ENCODE results near the gene OSGIN1. TPM values are rescaled to one million over a fixed set of nuclear protein-coding genes. Genes with fewer than 3 reads are reported as not detected.
A peak's percentile ranks its signal among the peaks of the same experiment; 100 is the strongest.

OSGIN1 gene, protein sequence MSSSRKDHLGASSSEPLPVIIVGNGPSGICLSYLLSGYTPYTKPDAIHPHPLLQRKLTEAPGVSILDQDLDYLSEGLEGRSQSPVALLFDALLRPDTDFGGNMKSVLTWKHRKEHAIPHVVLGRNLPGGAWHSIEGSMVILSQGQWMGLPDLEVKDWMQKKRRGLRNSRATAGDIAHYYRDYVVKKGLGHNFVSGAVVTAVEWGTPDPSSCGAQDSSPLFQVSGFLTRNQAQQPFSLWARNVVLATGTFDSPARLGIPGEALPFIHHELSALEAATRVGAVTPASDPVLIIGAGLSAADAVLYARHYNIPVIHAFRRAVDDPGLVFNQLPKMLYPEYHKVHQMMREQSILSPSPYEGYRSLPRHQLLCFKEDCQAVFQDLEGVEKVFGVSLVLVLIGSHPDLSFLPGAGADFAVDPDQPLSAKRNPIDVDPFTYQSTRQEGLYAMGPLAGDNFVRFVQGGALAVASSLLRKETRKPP
- total RNA-seq (2014; rRNA removed; shearing (Covaris generic)), result 1.7 and 6.4 TPM in 2 replicates

GRCh38 chr16:83952940-83953795, at the start of gene OSGIN1:
OSGIN1 (plus strand) TSS chr16:83953240; CDS start chr16:83957672, 4,432 bp downstream.
- peak within 1 kb of the TSS; percentile 88 for H3K27ac ChIP-seq
- peaks cover 26% of the 10 kb centered on the region for H3K4me1 ChIP-seq (replicated peaks)

GRCh38 chr16:83903751-83904150, 49.3 kb upstream of the OSGIN1 start:
- Histone ChIP-seq H3K27ac (no peak overlapping the region), H3K4me1 (replicated peaks) (peaks cover 24% of the 10 kb centered on the region), H3K36me3 (peaks cover 26% of the 10 kb centered on the region), H3K27me3 (replicated peaks) (no peaks in the 10 kb centered on the region), H3K9me3 (replicated peaks) (peaks cover 3% of the 10 kb centered on the region; the same call in 1 of the 2 replicates), H3K4me3 (no peak overlapping the region)
- DNase-seq (ENCODE audit: low read depth in 1 of 2, low spot score in 2 of 2), result no peak

More at GRCh38 chr16:83952940-83953795, at the start of gene OSGIN1:
- Histone ChIP-seq H3K27me3 (replicated peaks) (no peaks in the 10 kb centered on the region), H3K36me3 (peaks cover 13% of the 10 kb centered on the region), H3K4me3 (peak within 1 kb of the TSS; percentile 59), H3K9me3 (replicated peaks) (no peaks in the 10 kb centered on the region)
- peak; percentile 94 to 97 for DNase-seq (ENCODE audit: low read depth in 1 of 2, low spot score in 2 of 2)

DNA sequence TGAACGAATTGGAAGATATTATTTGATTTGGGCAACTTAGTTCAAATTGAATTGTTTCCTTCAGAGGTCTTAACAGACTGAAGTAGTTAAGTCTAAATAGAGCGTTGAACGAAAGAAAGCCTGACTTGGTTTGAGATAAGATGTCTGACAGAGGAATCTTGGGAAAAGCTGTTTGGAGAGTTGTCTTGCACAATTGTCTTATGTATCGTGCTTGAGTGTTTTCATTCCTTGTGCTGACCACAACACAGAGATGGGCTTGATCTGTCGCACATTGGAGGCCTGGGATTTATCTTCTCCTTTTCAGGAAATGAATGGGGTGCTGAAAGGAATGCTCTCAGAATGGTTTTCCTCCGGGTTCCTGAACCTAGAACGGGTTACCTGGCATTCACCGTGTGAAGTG, 46.4 kb upstream of the OSGIN1 start:
- Histone ChIP-seq H3K36me3 (peaks cover 10% of the 10 kb centered on the region), H3K27ac (no peak overlapping the region), H3K4me1 (replicated peaks) (peaks cover under 1% of the 10 kb centered on the region), H3K27me3 (replicated peaks) (no peaks in the 10 kb centered on the region), H3K4me3 (no peak overlapping the region), H3K9me3 (replicated peaks) (no peaks in the 10 kb centered on the region)
- no peak for DNase-seq (ENCODE audit: low read depth in 1 of 2, low spot score in 2 of 2)

- H3K27me3 ChIP-seq (replicated peaks), result no peaks in the 10 kb centered on the region
- no peak overlapping the region for H3K27ac ChIP-seq
- DNase-seq (ENCODE audit: low read depth in 1 of 2, low spot score in 2 of 2), result no peak
- H3K4me1 ChIP-seq (replicated peaks), result no peaks in the 10 kb centered on the region
- no peaks in the 10 kb centered on the region for H3K9me3 ChIP-seq (replicated peaks)
- H3K4me3 ChIP-seq, result no peak overlapping the region
- H3K36me3 ChIP-seq, result peaks cover 11% of the 10 kb centered on the region
These were observed 45.9 kb upstream of the OSGIN1 start for GRCh38 chr16:83907111-83907510.

- Histone ChIP-seq H3K4me1 (replicated peaks) (no peaks in the 10 kb centered on the region), H3K36me3 (peaks cover 17% of the 10 kb centered on the region), H3K9me3 (replicated peaks) (no peaks in the 10 kb centered on the region), H3K27ac (no peak overlapping the region), H3K4me3 (no peak overlapping the region), H3K27me3 (replicated peaks) (no peaks in the 10 kb centered on the region)
- DNase-seq (ENCODE audit: low read depth in 1 of 2, low spot score in 2 of 2), result no peak
These were observed 45.3 kb upstream of the OSGIN1 start for GRCh38 chr16:83907631-83908250.

DNA sequence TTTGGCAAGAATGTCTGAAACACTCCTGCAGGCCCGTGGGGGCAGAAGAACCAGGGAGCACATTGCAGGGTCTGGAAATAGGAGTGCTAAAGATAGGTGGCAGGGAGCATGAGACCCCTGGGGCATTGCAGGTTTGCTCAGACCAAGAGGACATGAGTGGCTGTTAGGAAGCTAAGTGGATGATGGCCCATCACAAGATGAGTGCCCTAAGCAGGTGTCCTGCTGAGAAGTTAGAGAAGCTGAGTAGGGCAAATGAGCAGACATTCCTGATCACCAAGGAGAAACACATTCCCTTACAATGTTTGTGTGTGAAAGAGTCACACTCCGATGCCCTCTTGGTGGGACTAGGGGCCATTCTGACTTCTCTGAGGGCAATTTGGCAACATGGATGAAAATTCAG, 44.2 kb upstream of the OSGIN1 start:
- Histone ChIP-seq H3K27ac (no peak overlapping the region), H3K36me3 (peaks cover 18% of the 10 kb centered on the region)

GRCh38 chr16:83911290-83911689, 41.8 kb upstream of the OSGIN1 start:
- no peak for DNase-seq (ENCODE audit: low read depth in 1 of 2, low spot score in 2 of 2)
- Histone ChIP-seq H3K27me3 (replicated peaks) (no peaks in the 10 kb centered on the region), H3K9me3 (replicated peaks) (no peaks in the 10 kb centered on the region), H3K4me3 (no peak overlapping the region), H3K36me3 (peaks cover 18% of the 10 kb centered on the region), H3K4me1 (replicated peaks) (no peaks in the 10 kb centered on the region), H3K27ac (no peak overlapping the region)

More for the DNA sequence above, 44.2 kb upstream of the OSGIN1 start:
- H3K4me1 ChIP-seq (replicated peaks), result no peaks in the 10 kb centered on the region
- H3K9me3 ChIP-seq (replicated peaks), result no peaks in the 10 kb centered on the region
- no peak for DNase-seq (ENCODE audit: low read depth in 1 of 2, low spot score in 2 of 2)
- no peak overlapping the region for H3K4me3 ChIP-seq
- no peaks in the 10 kb centered on the region for H3K27me3 ChIP-seq (replicated peaks)

DNA sequence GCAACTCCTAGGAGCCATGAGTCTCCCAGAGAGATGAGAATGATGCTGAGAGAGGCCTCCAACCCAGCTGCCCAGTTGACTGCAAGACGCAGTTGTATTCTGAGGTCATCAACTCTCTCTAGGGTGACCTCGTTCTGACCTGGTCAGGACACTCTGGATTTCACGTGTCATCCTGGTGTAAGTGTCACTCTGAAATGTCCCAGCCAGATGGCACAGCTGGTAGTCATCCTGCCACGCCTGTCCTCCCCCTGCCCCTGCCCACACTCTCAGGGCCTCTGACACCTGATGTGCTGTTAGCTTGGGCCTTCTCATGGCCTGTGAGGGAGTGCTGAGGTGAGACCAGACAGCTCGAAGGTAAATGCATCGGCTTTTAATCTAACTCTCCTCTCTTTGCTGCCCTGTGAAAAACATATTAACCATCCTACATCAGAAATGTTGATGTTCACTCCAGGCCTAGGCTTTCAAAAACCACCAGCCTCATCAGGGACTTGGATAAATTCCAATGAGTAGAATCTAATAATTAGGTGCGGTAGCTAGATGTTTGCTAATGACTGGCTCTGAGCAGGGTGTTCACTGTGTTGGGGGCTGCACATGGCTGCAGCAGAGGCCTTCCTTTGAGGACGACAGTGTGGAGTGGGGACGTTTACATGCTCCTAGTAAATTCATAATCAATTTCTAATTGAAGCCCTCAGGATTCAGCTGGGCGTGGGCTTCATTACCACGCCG, 40.4 kb upstream of the OSGIN1 start:
- Histone ChIP-seq H3K27ac (no peak overlapping the region), H3K36me3 (peaks cover 16% of the 10 kb centered on the region), H3K9me3 (replicated peaks) (no peaks in the 10 kb centered on the region), H3K27me3 (replicated peaks) (no peaks in the 10 kb centered on the region), H3K4me3 (no peak overlapping the region), H3K4me1 (replicated peaks) (no peaks in the 10 kb centered on the region)
- DNase-seq (ENCODE audit: low read depth in 1 of 2, low spot score in 2 of 2), result no peak

DNA sequence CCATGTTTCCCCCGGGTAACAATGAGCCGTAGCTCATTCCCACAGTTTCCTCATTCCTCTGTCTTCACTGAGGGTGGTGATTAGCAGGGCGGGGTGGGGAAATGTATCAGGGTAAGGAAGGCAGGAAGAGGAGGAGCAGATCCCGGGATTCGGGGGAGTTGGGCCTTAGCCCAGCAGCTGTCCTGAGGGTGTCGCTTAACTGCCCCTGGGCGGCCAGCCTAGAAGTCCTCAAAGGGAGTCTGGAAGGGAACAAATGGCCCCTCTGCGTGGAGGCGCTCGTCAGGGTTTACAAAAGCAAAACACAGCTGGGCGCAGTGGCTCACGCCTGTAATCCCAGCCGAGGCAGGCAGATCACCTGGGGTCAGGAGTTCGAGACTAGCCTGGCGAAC, 39.8 kb upstream of the OSGIN1 start:
- Histone ChIP-seq H3K4me3 (no peak overlapping the region), H3K9me3 (replicated peaks) (no peaks in the 10 kb centered on the region), H3K36me3 (peaks cover 16% of the 10 kb centered on the region), H3K4me1 (replicated peaks) (no peaks in the 10 kb centered on the region), H3K27ac (no peak overlapping the region), H3K27me3 (replicated peaks) (no peaks in the 10 kb centered on the region)
- DNase-seq (ENCODE audit: low read depth in 1 of 2, low spot score in 2 of 2), result no peak

- Histone ChIP-seq H3K4me3 (no peak overlapping the region), H3K27me3 (replicated peaks) (no peaks in the 10 kb centered on the region), H3K9me3 (replicated peaks) (no peaks in the 10 kb centered on the region), H3K4me1 (replicated peaks) (no peaks in the 10 kb centered on the region), H3K27ac (no peak overlapping the region), H3K36me3 (peaks cover 13% of the 10 kb centered on the region)
- DNase-seq (ENCODE audit: low read depth in 1 of 2, low spot score in 2 of 2), result no peak
These were observed 38.8 kb upstream of the OSGIN1 start for GRCh38 chr16:83914091-83914710.

GRCh38 chr16:83915081-83915480, 38.0 kb upstream of the OSGIN1 start:
- H3K27me3 ChIP-seq (replicated peaks), result no peaks in the 10 kb centered on the region
- H3K9me3 ChIP-seq (replicated peaks), result no peaks in the 10 kb centered on the region
- no peaks in the 10 kb centered on the region for H3K4me1 ChIP-seq (replicated peaks)
- H3K27ac ChIP-seq, result no peak overlapping the region
- peaks cover 13% of the 10 kb centered on the region for H3K36me3 ChIP-seq
- no peak for DNase-seq (ENCODE audit: low read depth in 1 of 2, low spot score in 2 of 2)
- no peak overlapping the region for H3K4me3 ChIP-seq

DNA sequence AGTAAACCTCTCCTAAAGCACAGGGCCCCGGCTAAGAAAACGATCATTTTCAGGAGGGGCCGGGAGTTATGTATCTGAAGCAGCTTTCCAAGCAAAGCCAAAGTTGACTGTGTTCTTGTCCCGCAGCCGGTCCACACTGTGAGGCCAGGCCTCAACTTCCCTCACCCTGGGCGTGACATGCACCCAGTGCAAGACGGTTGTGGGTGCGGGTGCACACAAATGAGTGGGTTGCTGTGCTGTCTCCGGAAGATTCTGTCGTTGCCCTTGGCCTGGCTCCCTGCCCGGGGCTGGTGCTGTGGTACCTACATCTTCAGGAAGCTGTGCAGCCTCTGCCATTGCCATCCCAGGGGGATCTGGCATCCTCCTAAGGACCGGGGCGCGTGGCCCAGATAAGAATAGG, 37.5 kb upstream of the OSGIN1 start:
- no peak overlapping the region for H3K4me3 ChIP-seq
- DNase-seq (ENCODE audit: low read depth in 1 of 2, low spot score in 2 of 2), result no peak
- no peak overlapping the region for H3K27ac ChIP-seq
- no peaks in the 10 kb centered on the region for H3K9me3 ChIP-seq (replicated peaks)
- H3K4me1 ChIP-seq (replicated peaks), result no peaks in the 10 kb centered on the region
- H3K27me3 ChIP-seq (replicated peaks), result no peaks in the 10 kb centered on the region
- peaks cover 13% of the 10 kb centered on the region for H3K36me3 ChIP-seq

All from SJSA1 (cell line).